ENCODE data around the gene FICD.
A peak's percentile ranks its signal among the peaks of the same experiment; 100 is the strongest.

FICD gene

GRCh38 chr12:108562348-108563135 is 47.5 kb downstream of the FICD start, which contains the start of gene ISCU:
Gene ISCU (plus strand): TSS chr12:108562596. CDS start chr12:108562623, 27 bp downstream.
- Histone ChIP-seq H3K27ac (ENCODE audit: low read length) (peak within 1 kb of the TSS; percentile 94), H3K9me3 (ENCODE audit: control insufficient read depth in 1 of 2, low read length in 2 of 2) (no peaks in the 10 kb centered on the region), H3K27me3 (ENCODE audit: low read depth, low read length) (no peaks in the 10 kb centered on the region), H3K4me3 (ENCODE audit: low read depth in 1 of 2, low read length in 2 of 2) (peak within 1 kb of the TSS; percentile 90 to 96), H3K4me1 (ENCODE audit: control insufficient read depth in 1 of 2, insufficient read depth in 2 of 2, low read length in 2 of 2) (peaks cover 21 to 67% of the 10 kb centered on the region in 2 donors), H3K36me3 (ENCODE audit: control insufficient read depth in 1 of 2, insufficient read depth in 2 of 2, low read length in 2 of 2) (peaks cover 33 to 35% of the 10 kb centered on the region in 2 donors)

DNA sequence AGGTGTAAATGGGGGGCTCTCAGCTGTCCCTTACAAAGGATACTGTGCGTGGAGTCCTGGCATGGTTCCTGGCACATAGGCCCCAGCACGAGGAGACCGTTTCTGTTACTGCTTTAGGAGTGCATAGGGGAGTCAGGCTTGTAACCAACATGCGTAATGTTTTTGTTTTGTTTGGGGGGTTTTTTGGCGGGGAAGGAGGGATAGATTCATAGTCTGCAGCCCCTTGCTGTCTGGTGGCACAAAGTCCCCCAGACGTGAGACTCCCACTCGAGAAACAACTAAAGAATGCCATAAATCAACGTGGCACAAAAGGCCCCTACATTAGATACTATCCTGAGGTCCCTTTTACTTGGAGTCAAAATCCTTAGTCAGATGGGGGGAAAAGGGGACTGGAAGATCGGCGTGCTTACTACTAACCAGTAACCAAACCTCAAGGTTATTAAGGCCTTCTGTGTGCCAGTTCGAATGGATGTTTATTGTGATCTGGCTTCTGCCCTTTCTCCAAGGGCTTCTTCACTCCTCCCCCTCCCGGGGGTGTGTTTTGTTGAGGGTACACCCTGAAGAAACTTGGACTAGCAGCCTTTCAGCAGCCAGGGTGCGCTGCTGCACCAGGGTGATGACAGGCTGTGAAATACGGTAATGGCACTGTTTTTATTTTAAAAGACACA is 48.2 kb downstream of the FICD start:
- H3K36me3 ChIP-seq (ENCODE audit: control insufficient read depth in 1 of 2, insufficient read depth in 2 of 2, low read length in 2 of 2) = peaks cover 40% of the 10 kb centered on the region in 2 donors
- no peaks in the 10 kb centered on the region for H3K9me3 ChIP-seq (ENCODE audit: control insufficient read depth in 1 of 2, low read length in 2 of 2)
- peaks cover 23 to 61% of the 10 kb centered on the region in 2 donors for H3K4me1 ChIP-seq (ENCODE audit: control insufficient read depth in 1 of 2, insufficient read depth in 2 of 2, low read length in 2 of 2)
- no peaks in the 10 kb centered on the region for H3K27me3 ChIP-seq (ENCODE audit: low read depth, low read length)
- H3K4me3 ChIP-seq (ENCODE audit: low read depth in 1 of 2, low read length in 2 of 2) = peak overlapping the region; percentile 90 to 96
- H3K27ac ChIP-seq (ENCODE audit: low read length) = peak overlapping the region; percentile 89

DNA sequence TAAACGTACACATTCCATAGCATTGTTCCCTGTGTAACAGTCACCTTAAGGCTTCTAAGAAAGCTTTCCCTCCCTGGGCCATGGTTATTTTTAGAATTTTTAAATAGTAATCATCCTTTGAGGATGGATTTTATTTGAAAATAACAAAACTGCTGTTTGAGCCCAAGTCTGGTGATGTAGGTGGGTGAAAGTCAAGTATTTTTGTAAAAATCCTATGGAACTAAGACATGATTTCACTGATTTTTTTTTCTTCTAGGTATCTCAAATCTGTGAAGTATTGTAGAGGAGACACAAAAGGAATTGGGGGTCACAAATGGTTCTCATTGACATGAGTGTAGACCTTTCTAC is 48.7 kb downstream of the FICD start:
- peak overlapping the region; percentile 90 to 96 for H3K4me3 ChIP-seq (ENCODE audit: low read depth in 1 of 2, low read length in 2 of 2)

DNA sequence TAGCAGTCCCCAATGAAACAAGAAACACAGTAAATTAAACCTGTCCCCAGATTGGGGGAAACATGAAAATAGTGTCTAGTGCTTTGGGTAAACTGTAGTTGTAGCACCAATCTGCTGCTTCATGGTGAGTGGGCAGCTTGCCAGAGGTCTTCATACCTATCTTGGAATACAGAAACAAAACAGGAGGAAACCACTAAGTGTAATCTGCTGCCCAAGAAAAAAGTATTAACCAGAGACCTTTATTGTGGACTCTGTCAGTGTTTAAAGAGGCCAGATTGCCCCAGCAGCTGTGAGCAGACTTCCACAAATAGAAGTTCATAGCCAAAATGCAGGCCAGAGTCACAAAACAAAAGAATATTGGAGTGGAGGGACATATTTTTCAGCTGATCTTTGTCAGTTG is 49.6 kb downstream of the FICD start:
- H3K4me1 ChIP-seq (ENCODE audit: control insufficient read depth in 1 of 2, insufficient read depth in 2 of 2, low read length in 2 of 2) = peaks cover 21 to 46% of the 10 kb centered on the region in 2 donors
- no peaks in the 10 kb centered on the region for H3K9me3 ChIP-seq (ENCODE audit: control insufficient read depth in 1 of 2, low read length in 2 of 2)
- peaks cover 52 to 53% of the 10 kb centered on the region in 2 donors for H3K36me3 ChIP-seq (ENCODE audit: control insufficient read depth in 1 of 2, insufficient read depth in 2 of 2, low read length in 2 of 2)
- no peaks in the 10 kb centered on the region for H3K27me3 ChIP-seq (ENCODE audit: low read depth, low read length)
- no peak overlapping the region for H3K4me3 ChIP-seq (ENCODE audit: low read depth in 1 of 2, low read length in 2 of 2)
- H3K27ac ChIP-seq (ENCODE audit: low read length) = peak overlapping the region; percentile 17

More for the DNA sequence above, 48.7 kb downstream of the FICD start:
- Histone ChIP-seq H3K9me3 (ENCODE audit: control insufficient read depth in 1 of 2, low read length in 2 of 2) (no peaks in the 10 kb centered on the region), H3K27ac (ENCODE audit: low read length) (peak overlapping the region; percentile 25), H3K36me3 (ENCODE audit: control insufficient read depth in 1 of 2, insufficient read depth in 2 of 2, low read length in 2 of 2) (peaks cover 45% of the 10 kb centered on the region in 2 donors), H3K4me1 (ENCODE audit: control insufficient read depth in 1 of 2, insufficient read depth in 2 of 2, low read length in 2 of 2) (peaks cover 23 to 56% of the 10 kb centered on the region in 2 donors), H3K27me3 (ENCODE audit: low read depth, low read length) (no peaks in the 10 kb centered on the region)

DNA sequence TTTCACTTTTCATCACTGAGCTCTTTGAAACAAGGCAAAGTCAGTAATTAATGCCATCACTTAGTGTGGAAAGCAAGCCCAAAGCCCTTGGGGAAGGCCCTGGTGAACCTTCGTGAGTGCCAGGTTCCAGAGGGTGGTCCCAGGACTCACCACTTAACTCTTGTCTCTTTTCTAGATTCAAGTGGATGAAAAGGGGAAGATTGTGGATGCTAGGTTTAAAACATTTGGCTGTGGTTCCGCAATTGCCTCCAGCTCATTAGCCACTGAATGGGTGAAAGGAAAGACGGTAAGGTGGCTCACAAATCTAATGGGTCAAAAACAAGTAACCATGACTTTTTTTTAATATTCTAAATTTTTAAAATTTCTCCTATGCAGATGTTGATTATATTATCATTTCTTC is 50.1 kb downstream of the FICD start:
- Histone ChIP-seq H3K27me3 (ENCODE audit: low read depth, low read length) (no peaks in the 10 kb centered on the region), H3K36me3 (ENCODE audit: control insufficient read depth in 1 of 2, insufficient read depth in 2 of 2, low read length in 2 of 2) (peaks cover 52 to 55% of the 10 kb centered on the region in 2 donors), H3K4me1 (ENCODE audit: control insufficient read depth in 1 of 2, insufficient read depth in 2 of 2, low read length in 2 of 2) (peaks cover 17 to 42% of the 10 kb centered on the region in 2 donors), H3K9me3 (ENCODE audit: control insufficient read depth in 1 of 2, low read length in 2 of 2) (no peaks in the 10 kb centered on the region), H3K4me3 (ENCODE audit: low read depth in 1 of 2, low read length in 2 of 2) (no peak overlapping the region), H3K27ac (ENCODE audit: low read length) (peak overlapping the region; percentile 17)

DNA sequence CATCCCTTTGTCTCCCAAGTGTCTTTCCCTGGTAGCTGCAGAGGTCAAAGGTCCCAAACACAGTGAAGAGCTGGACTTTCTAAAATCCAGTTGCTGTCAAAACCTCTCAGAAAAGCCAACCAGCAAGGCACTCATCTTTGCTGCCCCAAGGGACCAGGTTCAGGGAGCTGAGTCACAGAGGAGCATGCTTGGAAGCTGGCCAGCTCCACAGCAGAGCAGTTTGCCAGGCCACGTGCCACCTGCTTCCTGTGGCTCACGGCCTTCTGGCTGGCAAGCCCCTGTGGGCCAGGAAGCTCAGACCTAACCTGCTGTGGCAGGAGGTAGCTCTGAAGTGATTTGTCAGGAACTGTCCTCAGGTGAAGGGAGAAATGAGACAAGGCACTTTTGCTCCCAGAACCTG is 50.9 kb downstream of the FICD start:
- Histone ChIP-seq H3K27ac (ENCODE audit: low read length) (peak overlapping the region; percentile 76), H3K4me3 (ENCODE audit: low read depth in 1 of 2, low read length in 2 of 2) (no peak overlapping the region), H3K9me3 (ENCODE audit: control insufficient read depth in 1 of 2, low read length in 2 of 2) (no peaks in the 10 kb centered on the region), H3K27me3 (ENCODE audit: low read depth, low read length) (no peaks in the 10 kb centered on the region), H3K36me3 (ENCODE audit: control insufficient read depth in 1 of 2, insufficient read depth in 2 of 2, low read length in 2 of 2) (peaks cover 52 to 58% of the 10 kb centered on the region in 2 donors), H3K4me1 (ENCODE audit: control insufficient read depth in 1 of 2, insufficient read depth in 2 of 2, low read length in 2 of 2) (peaks cover 17 to 40% of the 10 kb centered on the region in 2 donors)

- Histone ChIP-seq H3K27me3 (ENCODE audit: low read depth, low read length) (no peaks in the 10 kb centered on the region), H3K4me3 (ENCODE audit: low read depth in 1 of 2, low read length in 2 of 2) (no peak overlapping the region), H3K4me1 (ENCODE audit: control insufficient read depth in 1 of 2, insufficient read depth in 2 of 2, low read length in 2 of 2) (peaks cover 17 to 40% of the 10 kb centered on the region in 2 donors), H3K36me3 (ENCODE audit: control insufficient read depth in 1 of 2, insufficient read depth in 2 of 2, low read length in 2 of 2) (peaks cover 52 to 58% of the 10 kb centered on the region in 2 donors), H3K9me3 (ENCODE audit: control insufficient read depth in 1 of 2, low read length in 2 of 2) (no peaks in the 10 kb centered on the region), H3K27ac (ENCODE audit: low read length) (peak overlapping the region; percentile 76)
These were observed 51.4 kb downstream of the FICD start for GRCh38 chr12:108566452-108566851.

GRCh38 chr12:108567406-108568337 is 52.6 kb downstream of the FICD start:
- no peaks in the 10 kb centered on the region for H3K27me3 ChIP-seq (ENCODE audit: low read depth, low read length)
- no peak overlapping the region for H3K4me3 ChIP-seq (ENCODE audit: low read depth in 1 of 2, low read length in 2 of 2)
- H3K27ac ChIP-seq (ENCODE audit: low read length) = peak overlapping the region; percentile 76
- H3K4me1 ChIP-seq (ENCODE audit: control insufficient read depth in 1 of 2, insufficient read depth in 2 of 2, low read length in 2 of 2) = peaks cover 17 to 40% of the 10 kb centered on the region in 2 donors
- H3K9me3 ChIP-seq (ENCODE audit: control insufficient read depth in 1 of 2, low read length in 2 of 2) = no peaks in the 10 kb centered on the region
- H3K36me3 ChIP-seq (ENCODE audit: control insufficient read depth in 1 of 2, insufficient read depth in 2 of 2, low read length in 2 of 2) = peaks cover 52 to 58% of the 10 kb centered on the region in 2 donors

DNA sequence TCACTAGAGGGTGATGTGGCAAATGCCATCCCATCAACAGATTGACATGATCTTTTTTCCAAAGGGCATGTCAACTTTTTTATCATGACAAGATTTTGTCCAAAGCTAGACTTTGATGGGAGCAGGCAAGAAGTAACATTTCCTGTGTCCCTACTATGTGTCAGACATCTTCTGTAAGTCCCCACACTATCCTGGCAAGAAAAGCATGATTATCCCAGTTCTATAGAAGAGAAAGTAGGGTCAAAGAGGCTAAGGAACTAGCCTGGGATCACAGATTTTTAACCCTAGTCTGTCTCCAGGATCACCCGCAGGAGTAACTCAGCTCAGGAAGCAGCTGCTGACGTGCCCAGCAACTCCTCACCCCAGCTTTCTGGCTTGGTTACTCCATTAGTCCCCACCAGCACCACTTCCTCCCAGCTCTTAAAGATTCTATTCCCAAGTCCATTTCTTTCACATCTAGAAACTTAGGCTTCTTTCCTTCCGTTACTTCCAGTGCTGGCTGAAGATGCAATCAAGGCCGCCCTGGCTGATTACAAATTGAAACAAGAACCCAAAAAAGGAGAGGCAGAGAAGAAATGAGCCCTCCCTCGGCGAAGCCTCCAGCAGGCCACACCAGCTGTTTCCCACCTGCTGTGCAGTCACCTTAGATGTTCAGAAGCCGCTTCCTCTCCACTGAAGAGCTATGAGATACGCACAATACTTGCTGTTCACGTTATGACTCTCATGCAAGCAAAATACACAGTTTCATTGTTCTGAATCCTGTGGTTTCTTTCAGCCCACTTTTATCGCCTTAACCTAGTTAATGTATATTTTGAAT is 53.5 kb downstream of the FICD start:
- Histone ChIP-seq H3K4me3 (ENCODE audit: low read depth in 1 of 2, low read length in 2 of 2) (no peak overlapping the region), H3K27ac (ENCODE audit: low read length) (peak overlapping the region; percentile 76), H3K27me3 (ENCODE audit: low read depth, low read length) (no peaks in the 10 kb centered on the region), H3K36me3 (ENCODE audit: control insufficient read depth in 1 of 2, insufficient read depth in 2 of 2, low read length in 2 of 2) (peaks cover 52 to 58% of the 10 kb centered on the region in 2 donors), H3K9me3 (ENCODE audit: control insufficient read depth in 1 of 2, low read length in 2 of 2) (no peaks in the 10 kb centered on the region), H3K4me1 (ENCODE audit: control insufficient read depth in 1 of 2, insufficient read depth in 2 of 2, low read length in 2 of 2) (peaks cover 17 to 38% of the 10 kb centered on the region in 2 donors)
